Stomach (tissue), 9 donors: ENCODE data around the gene COL25A1. TPM values are rescaled to one million over a fixed set of nuclear protein-coding genes. Genes with fewer than 3 reads are reported as not detected.
A peak's percentile ranks its signal among the peaks of the same experiment; 100 is the strongest.

Experiments used
- DNase-seq, 2 donors: peaks; one replicate each; pipeline versions ENCODE4 v3.0.0 to v3.0.0-alpha.2; 2013 to 2019
- H3K27ac ChIP-seq, 5 donors: fragments of 200-600 bp in 4 of 5; sonication (generic) in 4 of 5; one replicate each; pipeline ENCODE4 v1.5.1; 2013 to 2019; ENCODE audit warnings: mild to moderate bottlenecking in 1 of 5, moderate library complexity in 1 of 5
- H3K27me3 ChIP-seq, 3 donors: fragments of 200-600 bp; sonication (generic); one replicate each; pipeline ENCODE4 v1.5.1; 2017 to 2019; ENCODE audit warnings: mixed run types in 1 of 3
- H3K36me3 ChIP-seq, 4 donors: fragments of 200-600 bp; sonication (generic); 1 replicate in 3 of 4; 2 replicates in 1 of 4; pipeline ENCODE4 v1.5.1; 2016 to 2019
- H3K4me1 ChIP-seq, 4 donors: fragments of 200-600 bp; sonication (generic); one replicate each; pipeline ENCODE4 v1.5.1; 2016 to 2019
- H3K4me3 ChIP-seq, 4 donors: fragments of 200-600 bp; sonication (generic) in 3 of 4; one replicate each; pipeline ENCODE4 v1.5.1; 2016 to 2019; ENCODE audit warnings: mild to moderate bottlenecking in 1 of 4
- H3K9me3 ChIP-seq, 4 donors: fragments of 200-600 bp; sonication (generic); one replicate each; pipeline ENCODE4 v1.5.1; 2016 to 2019
- CTCF ChIP-seq, 7 experiments: fragments of 450-650 bp in 4 of 7; fragments of 200-600 bp in 3 of 7; sonication (generic) in 3 of 7; IDR thresholded peaks; one replicate each; pipeline ENCODE4 v1.5.1; 2016 to 2019; ENCODE audit warnings: antibody characterized with exemption in 7 of 7, control low read depth in 2 of 7, mild to moderate bottlenecking in 1 of 7
- EP300 ChIP-seq: sonication (generic); formaldehyde crosslinking; IDR thresholded peaks from one replicate; pipeline ENCODE4 v1.6.1; 2017; ENCODE audit warnings: antibody characterized with exemption
- POLR2A ChIP-seq, 4 donors: fragments of 450-650 bp; IDR thresholded peaks; one replicate each; pipeline ENCODE4 v1.6.1; 2016; ENCODE audit warnings: antibody characterized with exemption in 4 of 4, control low read depth in 2 of 4, mild to moderate bottlenecking in 1 of 4, moderate library complexity in 1 of 4
- POLR2AphosphoS5 ChIP-seq, 3 donors: sonication (generic); formaldehyde crosslinking; IDR thresholded peaks; one replicate each; pipeline ENCODE4 v1.6.1; 2016; ENCODE audit warnings: antibody characterized with exemption in 3 of 3
- WGBS, 5 donors: extraction: QIAGEN DNeasy Blood & Tissue Kit in 3 of 5; methylation state at CpG; one replicate each; pipeline versions ENCODE4 v1.1.5 to v1.1.7; 2013 to 2018; 5-methylcytosine and 5-hydroxymethylcytosine counted together
- intact Hi-C: fragments of 100-400 bp; cut with DNase I; formaldehyde crosslinking; loops from one replicate; pipeline ENCODE4 v1.15.1; 2023; ENCODE audit warnings: low total_unique reads
- polyA plus RNA-seq, 3 donors: library from polyadenylated mRNA; stranded (reverse); fragments of 200-250 nt; gene quantifications; one replicate each; pipeline ENCODE4 v1.2.3, GENCODE V29; 2013
- total RNA-seq, 5 donors: library from RNA; depleted of rRNA; stranded (reverse); fragments of >200 nt; gene quantifications; one replicate each; pipeline versions ENCODE4 v1.1.0 to v1.2.3, GENCODE V29; 2014 to 2016
- donor health status: healthy with polysubstance abuse.
- donor health status: Bipolar disorder and iron deficiency.
- donor health status: healthy.

The COL25A1 gene
- total and polyA plus RNA-seq, 8 donors, result 0.10 to 4.1 (median 1.5) TPM; not detected in 5

DNA sequence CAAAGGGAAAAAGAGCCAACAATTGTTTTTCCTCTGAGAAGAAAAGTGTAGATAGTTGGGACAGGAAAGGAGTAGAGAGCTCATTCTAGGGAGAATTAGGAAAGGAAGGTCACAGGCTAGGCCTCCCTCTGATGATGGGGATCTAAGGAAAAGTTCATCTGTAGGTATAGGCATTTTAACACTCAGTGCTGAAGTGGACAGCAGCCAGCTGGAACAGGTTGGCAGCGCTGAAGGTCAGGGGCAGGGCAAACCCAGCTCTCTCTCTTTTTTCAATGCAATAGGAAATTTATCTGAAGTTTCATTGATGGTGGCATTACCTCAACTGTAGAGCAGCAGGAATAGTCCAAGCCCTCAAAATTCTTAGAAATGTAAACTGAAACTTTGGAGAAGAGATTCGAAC is 441.1 kb downstream of the COL25A1 start:
- DNase-seq, result peak in 1 of 2 donors; percentile 65
- Histone ChIP-seq H3K4me1 (no peaks in the 10 kb centered on the region), H3K9me3 (no peaks in the 10 kb centered on the region), H3K36me3 (no peaks in the 10 kb centered on the region), H3K4me3 (no peak overlapping the region), H3K27me3 (no peaks in the 10 kb centered on the region), H3K27ac (no peak overlapping the region)
- TF ChIP-seq EP300 (no peak), POLR2AphosphoS5 (IDR thresholded peaks at IDR 0.05) (no peak), POLR2A (IDR thresholded peaks at IDR 0.05) (no peak)
- WGBS, 5 donors, result 42 to 63% (median 52%) methylated on average over 2 of the region's 2 CpGs
- intact Hi-C loops, result no loop called here

DNA sequence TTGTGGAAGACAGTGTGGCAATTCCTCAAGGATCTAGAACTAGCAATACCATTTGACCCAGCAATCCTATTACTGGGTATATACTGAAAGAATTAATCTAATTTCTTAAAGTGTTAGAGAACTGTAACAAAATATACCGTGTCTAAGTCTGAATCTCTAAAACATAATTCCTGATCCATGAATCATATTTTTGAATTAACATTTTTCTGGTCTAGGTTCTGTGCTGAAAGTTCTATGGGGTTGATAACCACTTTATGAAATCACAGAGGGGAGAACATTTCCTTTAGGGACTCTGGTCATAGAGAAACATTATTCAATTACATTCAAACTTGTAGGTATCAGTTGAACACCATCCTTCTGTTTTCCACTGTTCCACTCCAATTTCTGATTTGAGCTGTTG is 447.7 kb downstream of the COL25A1 start:
- H3K36me3 ChIP-seq, result no peaks in the 10 kb centered on the region
- no peak overlapping the region for H3K4me3 ChIP-seq
- intact Hi-C loops, result no loop called here
- no peak for DNase-seq
- H3K4me1 ChIP-seq, result no peaks in the 10 kb centered on the region
- WGBS, 5 donors, result 76 to 100% (median 89%) methylated on average over 1 of the region's 1 CpG
- no peaks in the 10 kb centered on the region for H3K9me3 ChIP-seq
- no peak overlapping the region for H3K27ac ChIP-seq
- TF ChIP-seq POLR2A (IDR thresholded peaks at IDR 0.05), result no peak
- no peak for TF ChIP-seq POLR2AphosphoS5 (IDR thresholded peaks at IDR 0.05)
- TF ChIP-seq EP300, result no peak
- TF ChIP-seq CTCF (IDR thresholded peaks at IDR 0.05), result no peak
- no peaks in the 10 kb centered on the region for H3K27me3 ChIP-seq

DNA sequence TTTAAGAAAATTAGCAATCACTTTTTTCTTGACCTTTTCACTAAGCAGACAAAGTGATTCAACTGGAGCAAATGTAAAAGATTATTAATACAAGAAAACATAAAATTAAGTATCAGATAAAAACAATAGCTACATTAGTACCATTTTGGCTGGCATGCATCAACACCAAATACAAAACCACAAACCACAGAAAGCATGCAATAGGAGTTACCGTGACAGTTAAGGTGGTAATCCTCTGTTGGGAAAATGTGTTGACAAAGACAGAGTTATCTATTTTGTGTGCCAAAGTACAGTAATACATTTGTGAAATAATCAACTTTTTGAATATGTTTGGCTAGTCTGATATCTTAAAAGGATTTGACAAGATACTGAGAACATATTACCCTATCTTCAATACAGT is 449.8 kb downstream of the COL25A1 start:
- Histone ChIP-seq H3K4me3 (no peak overlapping the region), H3K27ac (no peak overlapping the region), H3K27me3 (no peaks in the 10 kb centered on the region), H3K9me3 (no peaks in the 10 kb centered on the region), H3K4me1 (no peaks in the 10 kb centered on the region), H3K36me3 (no peaks in the 10 kb centered on the region)
- no peak for DNase-seq
- intact Hi-C loops, result no loop called here
- WGBS, 5 donors, result 67 to 87% (median 70%) methylated on average over 1 of the region's 1 CpG
- TF ChIP-seq EP300, result no peak
- no peak for TF ChIP-seq CTCF (IDR thresholded peaks at IDR 0.05)
- TF ChIP-seq POLR2A (IDR thresholded peaks at IDR 0.05), result no peak
- TF ChIP-seq POLR2AphosphoS5 (IDR thresholded peaks at IDR 0.05), result no peak

- Histone ChIP-seq H3K27ac (no peak overlapping the region), H3K4me1 (no peaks in the 10 kb centered on the region), H3K4me3 (no peak overlapping the region), H3K27me3 (no peaks in the 10 kb centered on the region), H3K9me3 (no peaks in the 10 kb centered on the region), H3K36me3 (no peaks in the 10 kb centered on the region)
- TF ChIP-seq CTCF (IDR thresholded peaks at IDR 0.05), result no peak
- no peak for TF ChIP-seq POLR2AphosphoS5 (IDR thresholded peaks at IDR 0.05)
- no peak for TF ChIP-seq POLR2A (IDR thresholded peaks at IDR 0.05)
- TF ChIP-seq EP300, result no peak
- WGBS, 5 donors, result 67 to 83% (median 75%) methylated on average over 2 of the region's 2 CpGs
- intact Hi-C loops, result no loop called here
- no peak for DNase-seq
Observed at GRCh38 chr4:108851366-108851765, 451.1 kb downstream of the COL25A1 start.

GRCh38 chr4:108850219-108850649 is 452.2 kb downstream of the COL25A1 start:
- Histone ChIP-seq H3K9me3 (no peaks in the 10 kb centered on the region), H3K27ac (no peak overlapping the region), H3K4me1 (no peaks in the 10 kb centered on the region), H3K27me3 (no peaks in the 10 kb centered on the region), H3K36me3 (no peaks in the 10 kb centered on the region), H3K4me3 (no peak overlapping the region)
- DNase-seq, result no peak
- WGBS, 5 donors, result 83 to 89% (median 85%) methylated on average over 1 of the region's 1 CpG
- intact Hi-C loops, result no loop called here
- TF ChIP-seq EP300 (no peak), POLR2A (IDR thresholded peaks at IDR 0.05) (no peak), CTCF (IDR thresholded peaks at IDR 0.05) (no peak), POLR2AphosphoS5 (IDR thresholded peaks at IDR 0.05) (no peak)
